B cell (primary cell): ENCODE measurements around the gene PSMF1. TPM values are rescaled to one million over a fixed set of nuclear protein-coding genes. Genes with fewer than 3 reads are reported as not detected.

Experiments
- ATAC-seq: fragments of 200-7000 bp; cut with Tn5 transposase; one replicate; pipeline ENCODE4 v1.10.0; 2021; ENCODE audit warnings: low read depth, mild to moderate bottlenecking, moderate number of reproducible peaks, moderate library complexity
- CTCF ChIA-PET: fragments of 350-600 bp; sonication (Branson Sonifier 250); formaldehyde crosslinking; loops from one replicate; lab custom pipeline; 2021; ENCODE audit warnings: antibody characterized with exemption, inconsistent platforms; lab: Charles Lee
- POLR2A ChIA-PET: fragments of 350-600 bp; sonication (Branson Sonifier 250); formaldehyde crosslinking; loops from one replicate; lab custom pipeline; 2021; ENCODE audit warnings: antibody characterized with exemption; lab: Charles Lee
- DNase-seq: peaks from one replicate; pipeline ENCODE4 v3.0.0; 2013
- H2AFZ ChIP-seq: 2 replicates; pipeline ENCODE4 v1.6.1; 2012; ENCODE audit warnings: mild to moderate bottlenecking, low read depth, low read length; ENCODE audit not compliant: insufficient read depth, poor library complexity, severe bottlenecking
- H3K27ac ChIP-seq, 2 donors: 1 replicate in 1 of 2; 2 replicates in 1 of 2; pipeline ENCODE4 v1.5.1; 2012 to 2013; ENCODE audit warnings: low read length in 2 of 2, mild to moderate bottlenecking in 2 of 2, moderate library complexity in 1 of 2
- H3K27me3 ChIP-seq, 4 experiments: fragments of 200-600 bp in 1 of 4; sonication (generic) in 1 of 4; replicated peaks in 1 of 4; 1 replicate in 2 of 4; 2 replicates in 2 of 4; pipeline versions ENCODE4 v1.6.1 to v1.7.0; 2013 to 2016; ENCODE audit warnings: low read length in 3 of 4, mild to moderate bottlenecking in 2 of 4, mixed read lengths in 1 of 4, moderate library complexity in 1 of 4; ENCODE audit not compliant: insufficient read depth in 4 of 4, control insufficient read depth in 3 of 4; ENCODE audit errors: control extremely low read depth in 1 of 4
- H3K36me3 ChIP-seq, 2 experiments: replicated peaks in 1 of 2; 1 replicate in 1 of 2; 2 replicates in 1 of 2; pipeline versions ENCODE4 v1.6.1 to v1.7.1; 2013; ENCODE audit warnings: low read length in 1 of 2; ENCODE audit not compliant: insufficient read depth in 2 of 2, control insufficient read depth in 1 of 2; ENCODE audit errors: control extremely low read depth in 1 of 2, extremely low read depth in 1 of 2
- H3K4me1 ChIP-seq, 2 donors: fragments of 200-600 bp in 1 of 2; sonication (generic) in 1 of 2; 1 replicate in 1 of 2; 2 replicates in 1 of 2; pipeline versions ENCODE4 v1.5.1 to v1.6.1; 2013 to 2017; ENCODE audit warnings: low read length in 2 of 2; ENCODE audit not compliant: control insufficient read depth in 2 of 2, insufficient read depth in 2 of 2
- H3K4me2 ChIP-seq: replicated peaks from 2 replicates; pipeline ENCODE3; 2012; ENCODE audit warnings: mild to moderate bottlenecking, low read depth, low read length; ENCODE audit not compliant: poor library complexity, severe bottlenecking
- H3K4me3 ChIP-seq, 5 experiments: fragments of 200-600 bp in 1 of 5; sonication (generic) in 1 of 5; 1 replicate in 3 of 5; 2 replicates in 2 of 5; pipeline versions ENCODE4 v1.5.1 to v1.7.0; 2011 to 2016; ENCODE audit warnings: low read length in 4 of 5, mild to moderate bottlenecking in 4 of 5, low read depth in 2 of 5, control low read depth in 1 of 5, moderate library complexity in 1 of 5; ENCODE audit not compliant: insufficient read depth in 1 of 5; ENCODE audit errors: control extremely low read depth in 1 of 5, extremely low read depth in 1 of 5
- H3K79me2 ChIP-seq: fragments of 200-600 bp; sonication (generic); one replicate; pipeline ENCODE4 v1.6.0; 2016; ENCODE audit warnings: low read length; ENCODE audit not compliant: control insufficient read depth, insufficient read depth
- H3K9ac ChIP-seq: fragments of 200-600 bp; sonication (generic); 2 replicates; pipeline ENCODE4 v1.6.1; 2017; ENCODE audit warnings: mild to moderate bottlenecking, low read length, moderate library complexity
- H3K9me3 ChIP-seq, 3 donors: one replicate each; pipeline versions ENCODE4 v1.6.1 to v1.7.1; 2013; ENCODE audit warnings: low read length in 2 of 3; ENCODE audit not compliant: control insufficient read depth in 2 of 3, insufficient read depth in 1 of 3; ENCODE audit errors: control extremely low read depth in 1 of 3
- H4K20me1 ChIP-seq: 2 replicates; pipeline ENCODE4 v1.6.0; 2012; ENCODE audit warnings: mild to moderate bottlenecking, low read length; ENCODE audit not compliant: insufficient read depth, control insufficient read depth, poor library complexity, severe bottlenecking
- H3K27ac Mint-ChIP-seq: one replicate; pipeline ENCODE4 v1.8.0; 2021; ENCODE audit warnings: mixed read lengths
- H3K27me3 Mint-ChIP-seq: one replicate; pipeline ENCODE4 v1.8.0; 2021; ENCODE audit warnings: mixed read lengths
- H3K4me1 Mint-ChIP-seq: one replicate; pipeline ENCODE4 v1.8.0; 2021; ENCODE audit warnings: mixed read lengths
- H3K4me3 Mint-ChIP-seq: one replicate; pipeline ENCODE4 v1.8.0; 2021; ENCODE audit warnings: mixed read lengths
- H3K9me3 Mint-ChIP-seq: one replicate; pipeline ENCODE4 v1.8.0; 2022; ENCODE audit warnings: mixed read lengths; ENCODE audit not compliant: insufficient read depth
- EZH2 ChIP-seq: IDR thresholded peaks from 2 replicates; pipeline ENCODE4 v1.6.1; 2012; ENCODE audit warnings: borderline replicate concordance, low read depth, mild to moderate bottlenecking, moderate library complexity, low read length; ENCODE audit not compliant: insufficient read depth, poor library complexity, severe bottlenecking
- WGBS: methylation state at CpG from one replicate; pipeline ENCODE4 v1.1.5; 2013; ENCODE audit warnings: missing lambda C conversion rate; ENCODE audit not compliant: insufficient coverage; 5-methylcytosine and 5-hydroxymethylcytosine counted together
- intact Hi-C: fragments of 100-400 bp; cut with micrococcal nuclease; formaldehyde crosslinking; loops from one replicate; pipeline ENCODE4 v1.10.0; 2022
- polyA plus RNA-seq: library from polyadenylated mRNA; depleted of rRNA; stranded (reverse); fragments of >200 nt; gene quantifications from 2 replicates; pipeline ENCODE4 v1.2.3, GENCODE V29; 2012
- total RNA-seq, 2 donors: library from RNA; stranded (reverse); fragments of 120-200 nt in 1 of 2; gene quantifications; 1 replicate in 1 of 2; 2 replicates in 1 of 2; pipeline versions ENCODE4 v1.2.3 to v1.2.4, GENCODE V29; 2013 to 2022
- TF ChIP-seq, protein P1 (sequence below): fragments of 200-600 bp; IDR thresholded peaks from one replicate; pipeline ENCODE4 v1.8.0; 2022; ENCODE audit warnings: antibody characterized with exemption, mild to moderate bottlenecking

Gene PSMF1
- total and polyA plus RNA-seq, 2 donors (not counting 1 experiment from before 2014, with no cell fraction given): 113 to 132 TPM

- Mint-ChIP-seq H3K9me3 (peaks cover 9% of the 10 kb centered on the region), H3K27ac (no peak overlapping the region), H3K4me1 (no peaks in the 10 kb centered on the region), H3K27me3 (no peaks in the 10 kb centered on the region), H3K4me3 (no peak overlapping the region)
- CTCF ChIA-PET: no interaction called here
- H3K79me2 ChIP-seq: no peaks in the 10 kb centered on the region
- no peaks in the 10 kb centered on the region for H3K36me3 ChIP-seq
- no peak overlapping the region for H3K4me3 ChIP-seq
- DNase-seq: no peak
- intact Hi-C loops: no loop called here
- H3K4me1 ChIP-seq: no peaks in the 10 kb centered on the region
- H3K9ac ChIP-seq: no peak overlapping the region
- ATAC-seq: no peak
- no peak overlapping the region for H3K27ac ChIP-seq
- H4K20me1 ChIP-seq: no peaks in the 10 kb centered on the region
- H3K4me2 ChIP-seq: no peak overlapping the region
- peaks cover 0 to 4% (median 0%) of the 10 kb centered on the region in 4 experiments for H3K27me3 ChIP-seq
- peaks cover 0 to 4% (median 0%) of the 10 kb centered on the region in 3 donors for H3K9me3 ChIP-seq
- TF ChIP-seq, protein P1, sequence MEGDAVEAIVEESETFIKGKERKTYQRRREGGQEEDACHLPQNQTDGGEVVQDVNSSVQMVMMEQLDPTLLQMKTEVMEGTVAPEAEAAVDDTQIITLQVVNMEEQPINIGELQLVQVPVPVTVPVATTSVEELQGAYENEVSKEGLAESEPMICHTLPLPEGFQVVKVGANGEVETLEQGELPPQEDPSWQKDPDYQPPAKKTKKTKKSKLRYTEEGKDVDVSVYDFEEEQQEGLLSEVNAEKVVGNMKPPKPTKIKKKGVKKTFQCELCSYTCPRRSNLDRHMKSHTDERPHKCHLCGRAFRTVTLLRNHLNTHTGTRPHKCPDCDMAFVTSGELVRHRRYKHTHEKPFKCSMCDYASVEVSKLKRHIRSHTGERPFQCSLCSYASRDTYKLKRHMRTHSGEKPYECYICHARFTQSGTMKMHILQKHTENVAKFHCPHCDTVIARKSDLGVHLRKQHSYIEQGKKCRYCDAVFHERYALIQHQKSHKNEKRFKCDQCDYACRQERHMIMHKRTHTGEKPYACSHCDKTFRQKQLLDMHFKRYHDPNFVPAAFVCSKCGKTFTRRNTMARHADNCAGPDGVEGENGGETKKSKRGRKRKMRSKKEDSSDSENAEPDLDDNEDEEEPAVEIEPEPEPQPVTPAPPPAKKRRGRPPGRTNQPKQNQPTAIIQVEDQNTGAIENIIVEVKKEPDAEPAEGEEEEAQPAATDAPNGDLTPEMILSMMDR: no peak
- no peak for TF ChIP-seq EZH2
- POLR2A ChIA-PET: no interaction called here
- WGBS: 91% methylated on average over 3 of the region's 5 CpGs
- no peak overlapping the region for H2AFZ ChIP-seq
Measured at GRCh38 chr20:1083431-1084080, 34.8 kb upstream of the PSMF1 start.

DNA sequence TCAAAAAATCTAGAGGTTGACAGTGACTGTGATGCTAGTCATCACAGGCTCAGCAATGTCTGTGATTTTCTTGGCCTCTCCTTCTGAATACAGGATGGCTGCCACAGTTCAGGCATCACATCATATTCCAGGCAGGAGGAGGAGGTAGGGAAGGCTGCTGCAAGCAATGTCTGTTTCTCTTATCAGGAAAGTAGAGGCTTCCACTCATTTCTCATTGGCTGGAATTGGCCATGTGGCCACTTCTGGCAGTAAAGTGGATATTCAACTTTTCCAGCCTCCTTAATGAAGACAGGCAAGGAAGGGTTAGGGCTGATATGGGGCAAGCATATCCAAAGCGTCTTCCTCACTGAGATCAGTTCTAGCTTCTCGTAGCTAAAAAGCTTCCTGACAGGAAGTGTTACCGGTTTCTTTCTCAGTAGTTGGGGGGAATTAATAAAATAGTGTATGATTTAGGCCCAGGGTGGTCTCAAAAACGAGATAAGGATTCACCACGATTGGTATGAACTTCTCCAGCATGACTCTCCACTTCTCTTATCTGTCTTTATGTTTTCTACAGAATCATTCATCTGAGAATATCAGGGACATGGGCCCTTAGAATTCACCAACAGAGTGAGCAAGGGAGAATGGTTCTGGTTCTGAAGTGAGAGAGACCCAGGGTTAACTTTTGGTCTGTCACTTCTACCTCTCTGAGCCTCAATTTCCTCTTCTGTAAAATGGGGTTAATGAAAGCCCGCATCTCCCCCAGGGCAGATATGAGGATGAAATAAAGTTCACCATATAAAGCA is 32.7 kb upstream of the PSMF1 start:
- peaks cover 0 to 4% (median 0%) of the 10 kb centered on the region in 4 experiments for H3K27me3 ChIP-seq
- ChIA-PET CTCF (no interaction called here), POLR2A (no interaction called here)
- H4K20me1 ChIP-seq: no peaks in the 10 kb centered on the region
- H3K9ac ChIP-seq: no peak overlapping the region
- H3K27ac ChIP-seq: no peak overlapping the region
- no peak overlapping the region for H3K4me2 ChIP-seq
- no peak overlapping the region for H3K27ac Mint-ChIP-seq
- no peak for DNase-seq
- peaks cover 0 to 11% (median 9%) of the 10 kb centered on the region in 3 donors for H3K9me3 ChIP-seq
- no peak overlapping the region for H3K4me3 Mint-ChIP-seq
- ATAC-seq: no peak
- no peak for TF ChIP-seq EZH2
- TF ChIP-seq, protein P1: no peak
- H3K9me3 Mint-ChIP-seq: peaks cover 11% of the 10 kb centered on the region
- no peaks in the 10 kb centered on the region for H3K4me1 ChIP-seq
- H3K36me3 ChIP-seq: no peaks in the 10 kb centered on the region
- H3K27me3 Mint-ChIP-seq: no peaks in the 10 kb centered on the region
- WGBS: 49% methylated on average over 2 of the region's 6 CpGs
- intact Hi-C loops: no loop called here
- no peak overlapping the region for H3K4me3 ChIP-seq
- no peak overlapping the region for H2AFZ ChIP-seq
- H3K79me2 ChIP-seq: no peaks in the 10 kb centered on the region
- H3K4me1 Mint-ChIP-seq: no peaks in the 10 kb centered on the region
